ELF-1 (cell line): ENCODE results near the gene MFGE8.
"Not testable (repeated sequence)": the region's sequence is repeated elsewhere in the genome, so short reads cannot be mapped to it uniquely, and the experiment has no call there.

Experiments
- DNase-seq: peaks from one replicate; pipeline ENCODE4 v3.0.0-alpha.2; 2016; ENCODE audit warnings: low read depth, low spot score

MFGE8 gene, protein sequence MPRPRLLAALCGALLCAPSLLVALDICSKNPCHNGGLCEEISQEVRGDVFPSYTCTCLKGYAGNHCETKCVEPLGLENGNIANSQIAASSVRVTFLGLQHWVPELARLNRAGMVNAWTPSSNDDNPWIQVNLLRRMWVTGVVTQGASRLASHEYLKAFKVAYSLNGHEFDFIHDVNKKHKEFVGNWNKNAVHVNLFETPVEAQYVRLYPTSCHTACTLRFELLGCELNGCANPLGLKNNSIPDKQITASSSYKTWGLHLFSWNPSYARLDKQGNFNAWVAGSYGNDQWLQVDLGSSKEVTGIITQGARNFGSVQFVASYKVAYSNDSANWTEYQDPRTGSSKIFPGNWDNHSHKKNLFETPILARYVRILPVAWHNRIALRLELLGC

GRCh38 chr15:88913017-88913849 is at the start of gene MFGE8:
Gene MFGE8, minus strand, starts transcription at chr15:88913379. Its CDS starts 60 bp downstream, at chr15:88913319.
- peak; percentile 88 for DNase-seq

DNA sequence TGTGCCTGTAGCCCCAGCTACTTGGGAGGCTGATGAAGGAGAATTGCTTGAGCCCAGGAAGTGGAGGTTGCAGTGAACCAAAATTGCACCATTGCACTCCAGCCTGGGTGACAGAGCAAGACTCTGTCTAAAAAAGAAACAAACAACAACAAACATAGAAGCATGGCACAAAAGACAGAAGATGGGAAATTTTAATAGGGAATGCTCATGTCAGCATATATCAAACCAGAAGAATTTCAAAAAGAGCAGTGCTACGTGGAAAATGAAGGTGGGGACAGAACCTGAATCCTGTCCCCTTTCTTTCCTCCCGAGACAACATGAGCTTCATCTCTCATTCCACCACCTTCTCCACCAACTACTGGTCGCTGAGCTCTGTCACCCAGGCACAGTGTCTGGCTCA is 46.3 kb upstream of the MFGE8 start:
- no peak for DNase-seq

DNA sequence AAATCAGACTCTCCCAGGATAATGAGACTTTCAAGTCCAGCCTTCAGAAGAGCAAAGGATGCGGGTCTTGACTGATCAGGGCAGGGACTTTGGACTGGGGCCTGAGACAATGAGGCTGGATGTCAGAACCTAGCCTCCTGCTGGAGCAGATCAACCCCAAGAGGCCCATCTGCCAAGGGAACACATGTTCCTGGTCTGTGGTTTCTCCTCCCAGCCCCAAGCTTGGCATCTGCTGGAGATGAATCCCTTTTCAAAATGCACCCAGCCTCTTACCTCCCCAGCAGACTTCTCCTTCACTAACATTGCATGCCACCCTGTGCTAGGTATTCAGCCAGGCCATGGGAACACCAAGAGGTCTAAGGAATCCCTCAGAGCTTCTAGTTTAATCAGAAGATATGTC is 43.7 kb upstream of the MFGE8 start:
- DNase-seq = no peak

GRCh38 chr15:88956263-88956662 is 43.1 kb upstream of the MFGE8 start:
- DNase-seq = no peak

DNA sequence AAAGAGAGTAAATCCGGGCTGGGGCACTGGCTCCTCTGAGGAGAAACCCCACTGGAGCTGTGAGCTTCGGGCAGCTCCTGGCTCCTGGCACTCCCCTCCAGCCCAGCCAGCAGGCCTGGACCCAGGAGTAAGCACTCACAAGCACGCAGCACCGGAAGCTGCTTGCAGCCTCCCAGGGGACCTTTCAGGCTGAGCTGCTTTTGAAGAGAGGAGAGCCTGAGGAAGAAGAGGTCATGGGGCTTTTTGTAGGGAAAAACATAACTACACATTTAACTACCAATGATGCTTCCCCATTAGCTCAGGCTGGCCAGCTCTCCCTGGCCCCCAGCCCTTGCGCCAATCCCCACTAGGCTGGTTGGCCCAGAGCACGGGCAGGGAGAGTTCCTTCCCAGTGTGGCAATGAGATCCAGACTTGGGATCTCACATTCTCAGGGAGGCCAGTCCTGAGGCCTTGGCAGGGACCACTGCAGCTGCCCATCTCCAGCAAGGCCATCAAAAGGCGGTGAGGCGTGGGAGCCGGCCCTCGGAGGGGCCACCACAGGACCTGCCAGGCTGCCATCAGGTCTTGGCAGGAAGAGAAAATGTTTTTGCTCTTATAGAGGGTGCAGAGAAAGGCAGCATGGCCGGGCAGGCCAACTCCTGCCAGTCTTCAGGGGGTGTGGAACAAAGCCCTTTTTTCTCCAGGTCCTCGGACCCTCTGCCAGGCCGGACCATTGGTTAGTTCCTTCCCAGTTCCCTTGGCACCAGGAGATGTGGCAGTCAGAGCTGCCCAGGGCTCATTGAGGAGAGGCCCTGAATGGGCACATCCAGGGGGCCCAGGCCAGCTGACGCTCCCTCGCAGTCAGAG is 41.5 kb upstream of the MFGE8 start:
- DNase-seq = peak; percentile 34

DNA sequence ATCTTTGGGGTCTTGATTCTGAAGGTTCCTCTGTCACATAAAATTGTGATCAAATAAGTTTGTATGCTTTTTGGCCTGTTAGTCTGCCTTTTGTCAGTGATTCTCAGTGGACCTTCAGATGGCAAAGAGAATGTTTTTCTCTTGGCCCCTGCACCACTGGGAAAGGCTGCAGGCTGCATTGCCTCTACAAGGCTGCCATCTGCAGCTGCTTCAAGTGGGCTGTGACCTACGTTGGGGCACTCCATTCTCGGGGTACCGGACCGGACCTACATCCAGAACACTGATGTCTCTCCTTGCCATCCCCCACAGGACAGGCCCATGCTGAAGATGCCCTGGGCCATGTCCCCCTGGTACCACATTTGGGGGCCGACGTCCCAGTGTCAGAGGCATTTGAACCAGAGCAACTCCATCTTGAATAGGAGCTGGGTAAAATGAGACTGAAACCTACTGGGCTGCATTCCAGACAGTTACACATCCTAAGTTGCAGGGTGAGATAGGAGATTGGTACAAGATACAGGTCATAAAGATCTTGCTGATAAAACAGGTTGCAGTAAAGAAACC is 37.5 kb upstream of the MFGE8 start:
- DNase-seq = no peak

GRCh38 chr15:88949734-88950400 is 36.7 kb upstream of the MFGE8 start:
- no peak for DNase-seq

GRCh38 chr15:88940110-88940675 is 27.0 kb upstream of the MFGE8 start:
- DNase-seq = no peak

- DNase-seq = no peak
These were observed 26.3 kb upstream of the MFGE8 start for GRCh38 chr15:88939486-88939806.

DNA sequence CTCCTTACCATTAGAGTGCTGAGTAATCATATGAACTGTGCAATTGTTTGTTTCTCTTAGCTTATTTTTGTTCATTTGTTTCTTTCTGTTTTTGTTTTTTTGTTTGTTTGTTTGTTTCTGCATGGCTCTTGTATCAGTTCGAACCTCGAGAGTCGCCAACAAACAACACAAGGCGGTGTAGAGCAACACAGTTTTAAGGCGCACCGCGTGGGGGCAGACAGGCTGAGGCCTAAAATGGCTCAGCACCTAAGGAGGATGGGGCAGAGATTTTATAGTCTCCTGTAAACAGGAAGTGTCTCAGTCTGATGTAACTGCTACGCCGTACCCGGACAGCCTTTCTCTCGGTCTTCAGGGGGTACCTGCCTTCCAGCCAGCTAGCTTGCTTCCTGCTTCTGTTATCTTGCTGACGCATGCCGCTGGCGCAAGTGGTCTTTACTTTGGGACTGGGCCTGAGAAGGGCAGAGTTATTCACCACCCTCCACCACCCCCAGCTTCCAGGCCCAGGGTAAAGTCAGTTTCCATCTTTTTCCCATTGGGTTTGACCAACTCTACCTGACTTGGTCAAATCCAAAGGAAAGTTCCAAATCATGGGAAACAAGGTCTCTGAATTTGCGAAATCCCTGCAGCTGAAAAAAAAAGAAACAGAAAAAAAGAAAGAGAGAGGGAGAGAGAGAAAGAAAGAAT is 25.8 kb upstream of the MFGE8 start:
- DNase-seq = peak; percentile 17

- DNase-seq = not testable (repeated sequence)
These were observed 21.3 kb upstream of the MFGE8 start for GRCh38 chr15:88934449-88934848.

- no peak for DNase-seq
These were observed 19.7 kb upstream of the MFGE8 start for GRCh38 chr15:88932875-88933330.

- DNase-seq = no peak
These were observed 19.2 kb upstream of the MFGE8 start for GRCh38 chr15:88932271-88932874.

DNA sequence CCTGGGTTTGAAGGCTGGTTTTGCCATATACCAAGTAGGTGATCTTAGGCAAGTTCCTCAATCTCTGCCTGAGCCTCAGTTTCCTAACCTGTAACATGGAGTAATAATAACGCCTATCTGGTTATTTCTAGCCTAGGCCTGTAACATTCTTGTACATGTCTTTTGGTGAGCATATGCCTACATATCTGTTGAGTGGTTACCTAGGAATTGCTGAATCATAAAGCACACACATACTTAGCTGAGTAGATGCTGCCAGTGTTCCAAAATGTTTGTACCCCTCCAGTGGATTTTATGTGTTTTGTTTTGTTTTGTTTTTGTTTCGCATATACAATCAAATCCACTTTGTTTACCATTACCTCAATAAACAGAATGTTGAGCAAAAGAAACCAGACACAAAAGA is 17.4 kb upstream of the MFGE8 start:
- no peak for DNase-seq

DNA sequence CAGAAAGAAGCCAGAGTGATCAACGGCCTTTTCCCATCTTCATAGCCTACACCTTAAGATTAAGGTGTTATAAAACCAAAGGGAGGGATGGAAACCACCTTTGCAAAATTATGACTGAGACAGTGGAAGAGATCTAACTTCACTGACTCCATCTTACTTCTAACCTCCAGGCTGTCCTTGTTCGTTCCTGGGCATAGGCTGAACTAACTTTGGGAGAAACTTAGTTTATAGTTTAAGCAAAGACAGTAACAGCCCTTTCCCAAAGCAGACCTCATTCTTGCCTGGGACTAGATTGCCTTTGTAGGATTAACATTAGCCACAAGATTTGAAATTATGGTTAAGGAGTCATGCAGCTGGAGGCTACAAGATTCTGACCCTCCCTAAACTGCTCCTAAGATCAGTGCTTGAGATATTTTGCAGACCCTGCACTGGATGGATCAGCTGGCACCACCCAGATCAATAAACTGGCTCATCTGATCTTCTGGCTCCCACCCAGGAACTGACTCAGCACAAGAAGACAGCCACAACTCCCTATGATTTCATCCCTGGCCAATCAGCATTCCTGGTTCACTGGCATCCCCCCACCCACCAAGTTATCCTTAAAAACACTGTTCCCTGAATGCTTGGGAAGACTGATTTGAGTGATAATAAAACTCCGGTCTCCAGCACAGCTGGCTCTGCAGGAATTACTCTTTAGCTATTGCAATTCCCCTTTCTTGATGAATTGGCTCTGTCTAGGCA is 16.3 kb upstream of the MFGE8 start:
- not testable (repeated sequence) for DNase-seq

DNA sequence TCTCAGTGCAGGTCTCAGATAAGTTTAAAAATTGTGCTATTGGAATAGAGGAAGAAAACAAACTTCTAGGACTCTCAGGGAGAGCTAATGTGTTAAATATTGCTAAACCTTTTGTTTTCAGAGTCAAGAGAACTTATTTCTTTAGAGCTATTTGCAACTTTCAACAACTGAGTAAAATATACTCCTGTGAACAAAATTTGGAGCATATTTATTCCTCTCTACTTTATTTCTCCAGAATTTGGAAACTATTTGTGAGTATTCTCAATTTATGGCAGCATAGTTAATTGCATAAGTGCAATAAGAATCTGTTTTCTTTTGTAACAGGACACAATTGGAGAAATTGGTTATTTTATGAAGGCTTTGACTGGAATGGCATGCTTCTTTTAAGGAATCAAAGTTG is 15.0 kb upstream of the MFGE8 start:
- DNase-seq = not testable (repeated sequence)

- DNase-seq = not testable (repeated sequence)
These were observed 12.5 kb upstream of the MFGE8 start for GRCh38 chr15:88925648-88926047.

- DNase-seq = not testable (repeated sequence)
These were observed 7.8 kb upstream of the MFGE8 start for GRCh38 chr15:88920892-88921435.
